COR-L47 (cell line): ENCODE measurements around the gene PARS2.
"Not testable (repeated sequence)": the region's sequence is repeated elsewhere in the genome, so short reads cannot be mapped to it uniquely, and the experiment has no call there.

Experiments used
- DNase-seq: peaks from one replicate; lab custom pipeline; 2025; lab: John Stamatoyannopoulos, UW

PARS2 gene

GRCh38 chr1:54800041-54800898 is 35.9 kb upstream of the PARS2 start:
- DNase-seq: no peak

GRCh38 chr1:54798769-54799641 is 34.7 kb upstream of the PARS2 start:
- DNase-seq: no peak

DNA sequence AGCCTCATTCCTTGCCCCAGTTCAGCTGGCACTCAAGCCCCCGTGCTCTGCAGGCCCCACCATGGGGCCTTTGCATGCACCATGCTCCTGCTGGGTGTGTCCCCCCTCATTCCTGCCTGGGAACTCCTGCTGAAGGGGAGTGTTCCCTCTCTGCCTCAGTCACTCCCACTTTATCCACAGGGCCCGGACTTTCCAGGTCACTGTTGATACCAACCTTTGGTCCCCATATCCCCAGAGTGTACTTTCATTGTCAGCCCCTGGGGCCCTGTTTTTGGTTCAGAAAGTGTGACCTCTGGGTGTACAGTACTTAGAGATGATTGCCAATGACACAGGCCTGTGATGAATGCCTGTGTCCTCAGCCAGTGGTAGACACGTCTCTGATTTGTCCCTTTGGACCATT is 33.9 kb upstream of the PARS2 start:
- DNase-seq: no peak

DNA sequence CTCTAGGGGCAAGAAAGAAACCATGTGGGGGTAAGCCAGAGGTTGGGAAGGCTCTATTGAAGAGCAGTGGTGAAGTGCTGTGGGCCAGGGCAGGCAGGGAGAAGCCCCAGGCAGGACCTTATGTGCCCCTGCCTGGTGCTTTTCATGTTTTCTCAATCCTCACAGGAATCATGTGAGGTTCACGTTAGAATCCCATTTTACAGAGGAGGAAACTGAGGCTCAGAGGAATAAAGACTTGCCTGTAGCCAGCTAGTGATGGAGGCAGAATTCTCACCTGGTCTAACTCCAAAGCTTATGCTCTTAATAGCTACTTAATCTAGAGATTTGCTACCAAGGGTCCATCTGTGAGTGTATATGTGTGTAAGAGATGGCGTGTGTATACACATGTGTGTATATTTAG is 32.6 kb upstream of the PARS2 start:
- DNase-seq: no peak

- DNase-seq: no peak
Measured at GRCh38 chr1:54795841-54796468, 31.6 kb upstream of the PARS2 start.

- DNase-seq: no peak
Measured at GRCh38 chr1:54795356-54795665, 31.0 kb upstream of the PARS2 start.

DNA sequence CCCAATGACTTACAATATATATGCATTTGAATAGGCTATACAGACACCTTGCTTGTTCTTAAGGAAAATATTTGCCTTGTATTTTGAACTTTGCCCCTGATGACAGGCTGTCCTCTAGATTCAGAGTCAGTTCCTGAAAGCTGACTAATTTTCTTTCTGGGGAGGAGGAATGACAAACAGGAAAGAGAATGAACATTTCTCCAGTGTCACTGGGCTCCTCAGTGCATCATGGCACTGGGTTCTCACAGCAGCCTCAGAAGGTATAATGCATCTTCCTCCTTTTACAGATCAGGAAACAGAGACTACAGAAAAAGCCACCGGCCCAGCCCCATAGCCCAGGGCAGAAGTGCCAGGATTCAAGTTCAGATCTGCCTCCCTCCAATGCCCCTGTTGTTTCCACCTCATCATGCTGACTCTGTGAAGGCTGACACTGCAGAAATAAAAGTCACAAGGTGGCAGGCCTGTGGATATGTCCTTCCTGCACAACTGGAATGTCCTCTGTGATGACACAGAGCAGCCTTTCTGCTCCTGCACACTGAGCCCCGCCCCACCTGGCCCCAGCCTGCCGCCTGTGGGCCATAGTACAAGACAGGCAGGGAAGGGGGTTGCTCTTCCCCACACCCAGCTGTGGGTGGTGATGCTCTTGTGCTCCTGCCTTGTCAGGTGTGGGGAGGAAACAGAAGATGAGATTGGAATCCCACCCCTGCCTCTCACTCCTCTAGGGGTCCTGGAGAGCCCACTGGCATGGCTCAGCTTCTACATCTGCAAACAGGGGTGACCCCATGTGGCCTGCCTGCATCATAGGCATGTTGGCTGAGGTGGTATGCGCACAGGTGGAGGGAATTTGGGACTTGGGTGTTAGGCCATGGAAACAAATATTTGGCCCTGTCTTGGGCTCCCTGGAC is 30.4 kb upstream of the PARS2 start:
- DNase-seq: no peak

- peak; percentile 25 for DNase-seq
Measured at GRCh38 chr1:54792686-54793282, 28.5 kb upstream of the PARS2 start.

DNA sequence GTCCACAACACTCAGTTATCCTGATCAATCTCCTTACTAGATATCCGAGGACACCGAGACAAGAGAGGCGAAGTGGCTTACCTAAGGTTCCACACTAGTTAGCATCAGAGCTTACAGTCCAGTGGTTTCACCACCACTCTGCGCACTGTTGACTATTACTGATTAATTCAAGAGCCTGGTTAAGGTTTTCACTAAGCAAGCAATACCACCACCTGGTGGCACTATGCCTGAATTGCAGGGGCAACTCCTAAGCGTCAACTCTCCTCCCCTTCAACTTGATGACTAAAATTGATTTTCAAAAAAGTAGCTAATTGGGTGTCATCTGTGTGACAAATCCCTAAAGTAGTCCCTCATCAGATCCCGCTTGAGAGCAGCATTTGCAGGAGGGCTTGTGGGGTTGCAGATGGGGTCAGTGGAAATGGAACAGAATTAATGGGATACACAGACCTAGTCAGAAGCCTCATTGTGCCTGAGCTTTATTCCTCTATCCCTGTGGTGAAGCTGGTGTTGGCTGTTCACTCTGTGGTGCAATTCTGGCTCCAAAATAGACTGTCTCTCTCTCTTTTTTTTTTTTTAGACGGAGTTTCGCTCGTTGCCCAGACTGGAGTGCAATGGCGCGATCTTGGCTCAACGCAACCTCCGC is 27.7 kb upstream of the PARS2 start:
- peak; percentile 12 for DNase-seq

- DNase-seq: no peak
Measured at GRCh38 chr1:54788459-54788858, 24.1 kb upstream of the PARS2 start.

DNA sequence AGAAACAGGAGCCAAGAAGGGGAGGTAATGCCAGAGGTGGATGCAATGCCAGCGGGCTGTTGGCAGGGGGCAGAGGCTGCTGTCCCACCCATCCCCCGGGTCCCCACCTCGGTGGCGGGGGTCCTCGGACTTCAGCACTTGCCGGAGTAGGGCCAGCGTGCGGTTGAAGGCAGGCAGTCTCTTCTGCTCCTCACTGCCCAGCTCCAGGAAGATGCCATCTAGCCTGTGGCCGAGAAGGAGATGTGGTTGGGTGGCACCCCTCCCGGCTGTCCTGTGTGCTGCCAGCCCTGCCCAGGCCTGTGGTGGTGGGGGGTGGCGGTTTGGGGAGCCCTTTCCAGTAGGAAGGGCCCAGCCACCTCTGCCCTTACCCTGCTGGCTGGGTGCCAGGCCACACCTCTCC is 23.3 kb upstream of the PARS2 start:
- DNase-seq: no peak

GRCh38 chr1:54786778-54787177 is 22.5 kb upstream of the PARS2 start:
- DNase-seq: no peak

GRCh38 chr1:54784066-54784465 is 19.7 kb upstream of the PARS2 start:
- no peak for DNase-seq

DNA sequence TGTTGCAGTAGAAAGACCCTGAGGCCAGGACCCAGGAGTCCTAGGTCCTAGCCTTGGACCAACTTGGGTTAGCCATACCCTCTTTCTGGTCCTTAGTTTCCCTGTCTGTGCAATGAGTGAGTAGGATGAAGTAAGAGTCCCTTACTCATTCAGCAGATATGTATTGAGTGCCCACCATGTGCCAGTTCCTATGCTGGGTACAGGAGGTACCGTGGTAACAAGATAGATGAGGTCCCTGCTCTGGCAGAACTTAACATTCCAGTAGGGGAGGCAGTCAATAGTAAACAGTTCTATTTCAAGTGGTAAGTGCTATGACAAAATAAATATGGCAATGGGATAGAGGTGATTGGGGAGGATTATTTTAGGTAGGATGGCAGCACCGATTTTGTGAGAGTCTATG is 18.3 kb upstream of the PARS2 start:
- DNase-seq: no peak

- DNase-seq: no peak
Measured at GRCh38 chr1:54782156-54782555, 17.8 kb upstream of the PARS2 start.

- no peak for DNase-seq
Measured at GRCh38 chr1:54781023-54781723, 16.9 kb upstream of the PARS2 start.

DNA sequence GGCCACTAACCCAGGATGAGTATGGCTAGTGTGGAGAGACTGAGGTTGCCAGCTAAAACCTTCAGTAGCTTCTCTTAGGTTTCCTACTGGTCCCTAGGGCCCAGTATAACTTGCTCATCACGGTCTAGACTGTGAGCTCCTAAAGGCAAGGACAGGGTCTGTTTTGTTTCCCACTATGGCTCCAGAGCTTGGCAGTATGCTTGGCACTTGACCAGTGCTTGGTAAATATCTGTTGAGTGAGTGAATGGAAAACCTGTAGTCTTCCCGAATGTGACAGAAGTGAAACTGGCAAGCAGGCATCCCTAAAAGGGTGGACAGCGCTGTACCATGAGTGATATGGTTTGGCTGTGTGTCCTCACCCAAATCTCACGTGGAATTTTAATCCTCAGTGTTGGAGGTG is 13.1 kb upstream of the PARS2 start:
- DNase-seq: no peak

DNA sequence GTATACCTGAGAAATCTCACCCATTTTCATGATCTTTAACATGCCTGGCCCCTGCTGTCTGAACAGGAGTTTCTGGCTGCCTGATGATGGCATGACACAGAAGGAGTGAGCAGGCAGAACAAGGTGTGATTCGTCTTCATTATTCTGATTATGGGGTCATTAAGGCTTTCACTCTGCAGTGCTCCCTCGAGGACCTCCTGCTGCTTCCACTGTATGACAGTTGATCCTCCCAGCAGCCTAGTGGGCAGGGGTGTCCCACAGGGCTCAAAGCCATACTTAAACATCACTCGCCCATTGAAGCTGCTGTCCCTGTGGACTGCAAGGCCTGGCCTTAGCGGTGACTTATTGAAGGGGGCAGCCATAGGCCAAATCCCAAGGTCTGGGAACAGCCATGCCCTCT is 12.7 kb upstream of the PARS2 start:
- DNase-seq: no peak

DNA sequence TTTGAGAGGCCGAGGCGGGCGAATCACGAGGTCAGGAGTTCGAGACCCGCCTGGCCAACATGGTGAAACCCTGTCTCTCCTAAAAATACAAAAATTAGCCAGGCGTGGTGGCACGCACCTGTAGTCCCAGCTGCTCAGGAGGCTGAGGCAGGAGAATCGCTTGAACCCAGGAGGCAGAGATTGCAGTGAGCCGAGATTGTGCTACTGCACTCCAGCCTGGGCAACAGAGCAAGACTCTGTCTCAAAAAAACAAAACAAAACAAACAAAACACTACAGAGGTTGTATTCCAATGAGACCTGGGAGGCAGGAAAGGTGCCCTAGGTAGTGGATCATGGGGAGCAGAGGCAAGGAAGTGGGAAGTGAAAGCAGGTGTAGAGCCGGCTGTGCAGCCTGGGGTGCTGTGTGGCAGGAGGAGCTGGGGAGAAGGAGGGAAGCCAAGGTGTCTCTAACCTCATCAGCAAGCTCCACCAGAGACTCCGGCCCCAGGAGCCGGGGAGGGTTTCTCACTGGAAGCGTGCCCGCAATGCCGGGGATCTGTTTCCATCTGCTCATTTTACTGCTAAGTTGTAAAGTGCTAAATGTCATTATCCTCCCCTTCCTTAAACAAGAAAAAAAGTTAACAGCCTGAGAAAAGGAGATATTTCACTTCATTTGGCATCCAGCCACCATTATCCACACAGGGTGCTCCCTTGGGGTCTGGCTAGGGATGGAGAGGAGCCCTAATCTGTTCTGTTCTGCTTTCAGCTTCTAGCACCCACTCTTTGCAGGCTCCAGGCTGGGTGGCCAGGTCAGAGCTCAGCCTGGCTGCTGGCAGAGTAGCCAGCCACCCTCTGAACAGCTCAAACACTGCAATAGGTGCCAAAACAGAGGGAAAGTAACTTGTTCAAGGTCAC is 11.8 kb upstream of the PARS2 start:
- not testable (repeated sequence) for DNase-seq
